ENCODE results near the gene STAT5A. TPM values are rescaled to one million over a fixed set of nuclear protein-coding genes. Genes with fewer than 3 reads are reported as not detected.
A peak's percentile ranks its signal among the peaks of the same experiment; 100 is the strongest.

Gene STAT5A
- total and polyA plus RNA-seq, 12 donors = 12.0 to 169 (median 81.2) TPM

GRCh38 chr17:42309142-42309541 lies 20.8 kb downstream of the STAT5A start:
- 85 to 91% (median 90%) methylated on average over 3 to 9 of the region's 9 CpGs for WGBS, 4 donors
- Histone ChIP-seq H3K27ac (peak overlapping the region in 2 of 5 donors; percentile 87 to 90), H3K9me3 (replicated peaks in 1 of 3) (no peaks in the 10 kb centered on the region), H3K36me3 (replicated peaks in 1 of 2) (peaks cover 0 to 85% of the 10 kb centered on the region in 2 donors), H3K4me1 (replicated peaks in 1 of 2) (peaks cover 36 to 52% of the 10 kb centered on the region in 2 donors), H3K27me3 (no peaks in the 10 kb centered on the region), H3K4me3 (no peak overlapping the region)
- TF ChIP-seq CTCF (IDR thresholded peaks at IDR 0.05) (no peak), POLR2A (IDR thresholded peaks at IDR 0.05) (no peak)
- intact Hi-C loops (cut with DNase I) = loop anchor here in 1 of 2 donors (10.0 kb wide), 1 partner anchor 104 kb away; no protein-coding TSS in a partner anchor
- DNase-seq = no peak

GRCh38 chr17:42309986-42310786 lies 21.9 kb downstream of the STAT5A start:
- intact Hi-C loops (cut with DNase I) = loop anchor here in 1 of 2 donors (10.0 kb wide), 2 partner anchors 105 to 215 kb away; no protein-coding TSS in a partner anchor
- Histone ChIP-seq H3K27me3 (no peaks in the 10 kb centered on the region), H3K9me3 (replicated peaks in 1 of 3) (no peaks in the 10 kb centered on the region), H3K4me3 (no peak overlapping the region), H3K27ac (peak overlapping the region; percentile 81 to 96 (median 90)), H3K4me1 (replicated peaks in 1 of 2) (peaks cover 36 to 63% of the 10 kb centered on the region in 2 donors), H3K36me3 (replicated peaks in 1 of 2) (peaks cover 0 to 84% of the 10 kb centered on the region in 2 donors)
- TF ChIP-seq CTCF (IDR thresholded peaks at IDR 0.05) (no peak), POLR2A (IDR thresholded peaks at IDR 0.05) (no peak)
- DNase-seq = no peak
- 73 to 83% (median 76%) methylated on average over 18 to 19 of the region's 19 CpGs for WGBS, 4 donors

- Histone ChIP-seq H3K27me3 (no peaks in the 10 kb centered on the region), H3K9me3 (replicated peaks in 1 of 3) (no peaks in the 10 kb centered on the region), H3K27ac (peak overlapping the region; percentile 81 to 96 (median 90)), H3K4me1 (replicated peaks in 1 of 2) (peaks cover 33 to 62% of the 10 kb centered on the region in 2 donors), H3K36me3 (replicated peaks in 1 of 2) (peaks cover 0 to 84% of the 10 kb centered on the region in 2 donors), H3K4me3 (no peak overlapping the region)
- intact Hi-C loops (cut with DNase I) = loop anchor here in 1 of 2 donors (10.0 kb wide), 1 partner anchor 214 kb away; no protein-coding TSS in a partner anchor
- TF ChIP-seq POLR2A (IDR thresholded peaks at IDR 0.05) = no peak
- TF ChIP-seq CTCF (IDR thresholded peaks at IDR 0.05) = no peak
- DNase-seq = peak in 1 of 7 donors; percentile 24
- whole genome bisulfite sequencing, 4 donors = 45 to 52% (median 48%) methylated on average over 7 to 9 of the region's 9 CpGs
Measured at GRCh38 chr17:42310787-42311215, 22.5 kb downstream of the STAT5A start.

DNA sequence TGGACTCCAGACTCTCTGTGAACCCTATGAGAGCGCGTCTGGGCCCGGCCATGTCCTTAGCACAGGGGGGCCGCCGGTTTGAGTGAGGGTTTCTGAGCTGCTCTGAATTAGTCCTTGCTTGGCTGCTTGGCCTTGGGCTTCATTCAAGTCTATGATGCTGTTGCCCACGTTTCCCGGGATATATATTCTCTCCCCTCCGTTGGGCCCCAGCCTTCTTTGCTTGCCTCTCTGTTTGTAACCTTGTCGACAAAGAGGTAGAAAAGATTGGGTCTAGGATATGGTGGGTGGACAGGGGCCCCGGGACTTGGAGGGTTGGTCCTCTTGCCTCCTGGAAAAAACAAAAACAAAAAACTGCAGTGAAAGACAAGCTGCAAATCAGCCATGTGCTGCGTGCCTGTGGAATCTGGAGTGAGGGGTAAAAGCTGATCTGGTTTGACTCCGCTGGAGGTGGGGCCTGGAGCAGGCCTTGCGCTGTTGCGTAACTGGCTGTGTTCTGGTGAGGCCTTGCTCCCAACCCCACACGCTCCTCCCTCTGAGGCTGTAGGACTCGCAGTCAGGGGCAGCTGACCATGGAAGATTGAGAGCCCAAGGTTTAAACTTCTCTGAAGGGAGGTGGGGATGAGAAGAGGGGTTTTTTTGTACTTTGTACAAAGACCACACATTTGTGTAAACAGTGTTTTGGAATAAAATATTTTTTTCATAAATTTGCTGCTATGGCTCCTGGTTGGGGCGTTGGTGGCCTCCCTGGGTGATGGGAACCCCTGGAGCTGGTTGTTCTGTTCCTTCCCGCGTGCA lies 23.1 kb downstream of the STAT5A start:
- WGBS, 4 donors = 13 to 38% (median 28%) methylated on average over 16 to 19 of the region's 19 CpGs
- Histone ChIP-seq H3K36me3 (replicated peaks in 1 of 2) (peaks cover 0 to 85% of the 10 kb centered on the region in 2 donors), H3K27ac (peak overlapping the region; percentile 81 to 96 (median 90)), H3K27me3 (no peaks in the 10 kb centered on the region), H3K9me3 (replicated peaks in 1 of 3) (no peaks in the 10 kb centered on the region), H3K4me3 (peak overlapping the region in 1 of 4 donors; percentile 21), H3K4me1 (replicated peaks in 1 of 2) (peaks cover 27 to 57% of the 10 kb centered on the region in 2 donors)
- DNase-seq = peak; percentile 92 to 99 (median 98)
- intact Hi-C loops (cut with DNase I) = loop anchor here in 1 of 2 donors (10.0 kb wide), 1 partner anchor 213 kb away; no protein-coding TSS in a partner anchor
- TF ChIP-seq CTCF (IDR thresholded peaks at IDR 0.05) (no peak), POLR2A (IDR thresholded peaks at IDR 0.05) (peak in 1 of 2 donors; percentile 87)
